SK-N-SH (cell line): ENCODE measurements around the gene RPL10.

Experiments used
- MEF2A ChIP-seq: IDR thresholded peaks from 2 replicates; pipeline ENCODE4 v1.4.0; 2012; ENCODE audit warnings: low read depth, borderline replicate concordance
- MXI1 ChIP-seq: IDR thresholded peaks from 2 replicates; pipeline ENCODE4 v1.6.1; 2012; ENCODE audit warnings: mild to moderate bottlenecking, low read depth, low read length, improper control_type of control experiment

- TF ChIP-seq MXI1 (no peak), MEF2A (no peak)
These were observed 50.3 kb downstream of the RPL10 start for GRCh38 chrX:154448484-154448883.
